ENCODE data around the gene ANKRD16.
A peak's percentile ranks its signal among the peaks of the same experiment; 100 is the strongest.
"Not testable (repeated sequence)": the region's sequence is repeated elsewhere in the genome, so short reads cannot be mapped to it uniquely, and the experiment has no call there.

ANKRD16 gene

DNA sequence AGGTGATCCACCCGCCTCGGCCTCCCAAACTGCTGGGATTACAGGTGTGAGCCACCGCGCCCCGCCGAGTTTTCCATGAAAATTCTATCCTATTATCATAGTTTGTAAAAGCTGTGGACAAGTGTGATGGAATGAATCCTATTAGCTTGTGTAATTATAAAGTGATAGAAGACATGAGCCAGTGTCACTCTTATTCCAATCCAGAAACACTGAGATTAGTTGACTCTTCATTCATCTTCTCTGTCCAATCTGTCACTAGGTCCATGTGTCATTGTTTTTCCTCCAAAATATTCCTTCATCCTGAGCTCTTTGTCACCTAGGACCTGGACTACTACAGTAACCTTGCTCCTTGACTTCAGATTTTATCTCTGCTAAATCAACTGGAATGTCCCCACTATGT is 13.9 kb upstream of the ANKRD16 start:
- DNase-seq: no peak

DNA sequence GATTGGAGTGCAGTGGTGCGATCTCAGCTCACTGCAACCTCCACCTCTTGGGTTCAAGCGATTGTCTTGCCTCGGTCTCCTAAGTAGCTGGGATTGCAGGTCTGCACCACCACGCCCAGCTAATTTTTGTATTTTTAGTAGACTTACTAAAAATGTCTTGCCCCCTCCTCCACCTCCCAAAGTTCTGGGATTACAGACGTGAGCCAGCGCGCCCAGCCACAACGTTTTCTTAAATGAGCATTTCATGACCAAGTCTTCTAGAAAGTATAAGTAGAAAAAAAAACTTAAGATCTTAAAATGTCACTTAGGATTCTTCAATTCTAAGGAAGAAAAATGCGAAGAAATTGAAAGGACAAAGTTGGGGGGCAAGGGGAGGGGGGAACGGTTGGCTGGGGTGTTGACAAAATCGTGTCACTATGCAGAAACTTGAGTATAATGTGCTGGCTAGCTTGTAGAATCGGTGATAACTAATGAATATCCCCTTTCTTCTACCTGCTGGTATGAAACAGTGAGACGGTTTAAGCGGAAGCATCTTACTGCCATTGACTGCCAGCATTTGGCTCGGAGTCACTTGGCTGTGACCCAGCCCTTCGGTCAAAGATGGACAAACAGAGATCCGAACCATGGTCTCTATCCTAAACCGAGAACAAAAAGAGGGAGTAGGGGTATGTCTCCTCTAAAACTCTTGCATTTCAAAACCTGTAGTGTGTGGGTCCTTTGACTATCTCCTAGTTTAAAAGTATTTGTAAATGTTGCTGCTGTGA is 13.0 kb upstream of the ANKRD16 start:
- DNase-seq: no peak

DNA sequence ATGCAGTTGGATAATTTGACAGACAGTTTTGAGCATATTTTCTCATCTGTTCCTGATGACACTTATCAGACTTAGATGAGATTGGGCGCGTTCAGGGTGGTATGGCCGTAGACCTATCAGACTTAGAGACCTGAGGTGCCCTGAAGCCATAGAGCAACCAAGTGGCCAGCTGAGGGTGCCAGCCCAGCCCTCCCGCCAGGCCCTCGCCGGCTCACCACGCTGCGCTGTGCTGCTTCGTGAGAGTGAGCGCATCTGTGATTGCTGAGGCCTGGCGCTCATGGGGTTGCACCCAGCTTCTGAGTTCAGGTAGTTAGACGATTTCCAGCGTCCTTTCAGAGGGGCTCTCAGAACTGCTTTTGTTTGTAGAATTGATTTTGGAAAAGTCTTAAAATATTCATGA is 10.6 kb upstream of the ANKRD16 start:
- no peak for DNase-seq

DNA sequence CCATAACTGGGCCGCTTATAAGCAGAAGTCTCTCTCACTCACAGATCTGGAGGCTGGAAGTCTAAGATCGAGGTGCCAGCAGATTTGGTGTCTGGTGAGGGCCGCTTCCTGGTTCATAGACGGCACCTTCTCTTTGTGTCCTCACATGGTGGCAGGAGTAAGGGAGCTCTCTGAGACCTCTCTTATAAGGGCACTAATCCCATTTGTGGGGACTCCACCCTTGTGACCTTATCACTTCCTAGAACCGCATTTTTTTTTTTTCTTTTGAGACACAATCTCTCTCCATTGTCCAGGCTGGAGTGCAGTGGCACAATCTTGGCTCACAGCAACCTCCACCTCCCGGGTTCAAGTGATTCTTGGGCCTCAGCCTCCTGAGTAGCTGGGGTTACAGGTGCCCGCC is 8.5 kb upstream of the ANKRD16 start:
- DNase-seq: no peak

DNA sequence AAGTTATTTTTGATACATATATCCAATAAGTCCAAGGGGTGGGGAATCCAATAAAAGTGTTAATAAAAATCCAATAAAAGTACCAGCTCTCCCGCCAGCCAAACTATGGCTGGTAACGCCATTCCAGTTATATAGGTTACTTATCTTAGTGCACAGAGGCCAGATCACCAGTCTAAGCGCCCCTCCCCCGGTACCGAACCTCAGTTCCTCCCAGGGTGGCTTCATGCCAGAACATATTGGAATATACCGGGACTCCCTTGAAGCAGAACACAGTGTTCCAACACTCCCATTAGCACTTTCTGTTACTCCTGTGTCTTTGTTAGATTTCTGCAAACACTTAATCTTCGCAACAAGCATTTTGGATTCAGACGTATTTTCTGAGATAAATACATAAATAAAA is 7.8 kb upstream of the ANKRD16 start:
- DNase-seq: no peak

DNA sequence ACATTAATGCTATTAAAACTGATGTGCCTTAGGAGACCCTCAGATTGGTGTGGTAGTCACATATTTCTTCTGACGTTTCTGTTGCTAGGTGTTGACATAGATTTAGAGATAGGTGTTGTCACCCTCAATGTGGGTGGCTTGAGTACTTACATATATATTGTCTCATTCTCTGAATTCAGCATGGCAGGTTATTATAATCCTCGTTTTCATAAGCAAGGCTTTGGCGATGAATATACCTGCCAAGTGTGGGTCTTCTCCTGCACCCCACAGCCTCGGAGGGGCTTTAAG is 7.3 kb upstream of the ANKRD16 start:
- DNase-seq: no peak

DNA sequence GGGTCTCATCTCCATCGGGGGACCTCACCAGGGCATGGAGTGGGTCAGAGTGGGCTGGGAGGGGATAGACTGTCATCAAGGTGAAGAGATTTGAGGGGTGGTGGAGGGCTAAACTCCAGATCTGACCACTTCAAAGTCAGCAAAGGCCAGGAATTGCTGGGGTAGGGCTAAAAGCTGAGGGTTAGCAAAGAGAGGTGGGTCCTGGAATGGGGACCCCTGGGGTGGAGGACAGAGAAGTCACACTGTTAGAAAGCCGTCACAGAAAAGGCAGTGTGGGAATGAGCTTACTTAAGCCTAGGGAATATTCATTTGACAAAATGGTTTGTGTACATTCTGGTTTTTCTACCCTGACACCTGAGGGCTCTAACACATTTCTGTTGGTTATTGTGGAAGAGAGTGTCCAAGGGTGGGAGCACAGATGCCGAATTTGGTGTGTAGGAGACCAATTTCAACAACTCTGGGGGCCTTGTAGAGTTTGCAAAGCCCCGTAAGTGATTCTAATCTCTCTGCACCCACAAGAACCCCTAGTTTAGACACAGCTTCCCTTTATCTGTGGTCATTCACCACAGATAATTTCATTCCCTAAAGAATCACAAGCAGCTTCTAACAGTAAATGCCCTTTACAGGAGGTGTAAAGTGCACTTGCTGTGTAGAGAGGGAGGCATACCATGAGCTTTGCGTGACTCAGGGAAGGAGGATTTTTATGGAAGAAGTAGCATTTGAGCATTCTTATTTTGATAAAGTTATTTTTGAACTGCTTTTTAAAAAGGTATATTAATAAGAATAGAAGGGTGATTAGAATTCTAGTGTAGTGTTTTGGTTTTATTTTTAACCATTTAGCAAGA is 6.7 kb upstream of the ANKRD16 start:
- DNase-seq: no peak

DNA sequence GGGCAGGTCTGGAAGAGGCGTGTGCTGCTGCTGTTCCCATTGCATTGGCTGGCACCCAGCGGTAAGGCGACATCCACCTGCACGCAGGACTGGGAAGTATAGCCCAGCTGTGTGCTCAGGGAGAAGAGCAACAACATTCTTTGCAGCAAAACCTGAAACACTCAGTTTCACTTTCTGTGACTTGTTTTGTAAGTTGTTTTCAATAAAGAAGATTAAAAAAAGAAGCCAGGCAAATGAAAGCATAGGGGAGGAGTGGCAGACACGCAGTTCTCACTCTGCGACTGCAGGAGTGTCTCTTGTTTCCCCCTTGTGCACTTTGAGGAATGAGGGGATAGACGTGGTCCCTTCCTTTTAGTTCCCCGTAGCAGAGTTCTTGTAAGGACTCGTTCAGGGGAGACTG is 6.1 kb upstream of the ANKRD16 start:
- no peak for DNase-seq

DNA sequence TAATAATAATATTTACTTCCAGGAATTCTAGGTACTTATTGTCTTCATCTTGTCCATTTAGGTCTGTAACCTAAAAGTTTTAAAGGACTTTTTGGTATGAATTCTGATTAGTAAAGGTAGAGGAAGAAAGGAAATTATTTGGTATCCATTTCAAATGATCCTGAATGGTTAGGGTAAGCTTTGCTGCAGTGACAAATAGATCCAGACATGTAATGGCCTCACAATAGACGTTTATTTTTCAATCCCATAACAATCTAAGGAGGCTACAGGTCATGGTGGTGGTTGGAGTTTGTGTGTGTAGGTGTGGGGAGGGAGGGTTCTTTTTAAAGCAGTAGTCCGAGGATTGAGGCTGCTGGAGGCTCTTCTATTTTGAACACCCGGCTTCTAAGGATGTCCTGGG is 5.7 kb upstream of the ANKRD16 start:
- no peak for DNase-seq

DNA sequence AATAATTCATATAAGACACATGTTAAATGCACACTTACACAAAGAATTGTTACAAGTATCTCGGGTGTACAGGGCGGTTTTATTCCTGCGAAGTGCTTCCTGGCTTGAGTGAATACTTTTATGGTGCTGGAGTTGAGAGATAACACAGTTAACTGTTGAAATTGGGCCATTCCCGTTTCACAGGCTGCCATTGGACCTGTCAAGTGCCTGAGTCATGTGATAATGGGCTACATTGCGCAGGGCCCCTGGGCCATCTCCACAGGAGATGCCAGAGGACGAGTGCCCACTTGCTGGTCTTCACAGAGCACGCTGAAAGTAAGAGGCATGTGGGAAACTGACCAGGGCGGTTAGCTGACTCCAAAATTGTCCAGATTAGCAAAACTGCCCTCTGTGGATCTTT is 5.2 kb upstream of the ANKRD16 start:
- DNase-seq: no peak

DNA sequence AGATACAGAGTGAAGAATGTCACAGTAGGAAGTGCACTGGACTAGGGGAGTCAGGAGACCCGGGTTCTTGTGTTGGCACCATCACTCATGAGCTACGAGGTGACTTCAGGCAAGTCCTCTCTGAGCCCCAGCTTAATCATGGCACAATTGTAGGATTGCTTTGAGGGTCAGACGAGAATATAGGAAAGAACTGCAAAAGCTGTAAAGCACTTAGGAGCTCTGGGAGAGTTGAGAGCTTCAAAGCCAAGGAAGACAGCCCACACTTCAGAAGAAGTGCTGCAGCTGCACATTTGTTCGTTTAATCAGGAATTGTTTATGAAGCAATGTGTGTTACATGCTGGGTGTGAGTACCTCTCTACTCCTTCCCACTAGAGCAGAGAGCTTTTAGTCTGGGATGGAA is 4.7 kb upstream of the ANKRD16 start:
- DNase-seq: no peak

DNA sequence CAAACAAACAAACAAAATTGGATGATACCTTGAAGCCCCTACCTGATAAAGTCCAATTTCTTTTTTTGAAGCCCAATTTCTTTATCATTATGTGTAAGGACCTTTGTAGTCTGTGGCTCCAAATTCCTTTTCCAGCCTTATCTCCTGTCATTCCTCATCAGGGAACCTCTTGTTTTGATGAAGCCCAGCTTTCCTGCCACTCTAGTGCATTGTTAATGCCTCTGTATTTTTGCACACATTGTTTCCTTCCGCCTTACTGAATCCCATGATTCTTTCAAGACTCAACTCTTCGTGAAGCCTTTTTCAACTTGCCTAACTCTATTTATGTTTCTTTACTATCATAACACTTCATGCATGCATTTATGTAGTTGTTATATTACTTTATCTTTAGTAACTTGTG is 3.6 kb upstream of the ANKRD16 start:
- no peak for DNase-seq

DNA sequence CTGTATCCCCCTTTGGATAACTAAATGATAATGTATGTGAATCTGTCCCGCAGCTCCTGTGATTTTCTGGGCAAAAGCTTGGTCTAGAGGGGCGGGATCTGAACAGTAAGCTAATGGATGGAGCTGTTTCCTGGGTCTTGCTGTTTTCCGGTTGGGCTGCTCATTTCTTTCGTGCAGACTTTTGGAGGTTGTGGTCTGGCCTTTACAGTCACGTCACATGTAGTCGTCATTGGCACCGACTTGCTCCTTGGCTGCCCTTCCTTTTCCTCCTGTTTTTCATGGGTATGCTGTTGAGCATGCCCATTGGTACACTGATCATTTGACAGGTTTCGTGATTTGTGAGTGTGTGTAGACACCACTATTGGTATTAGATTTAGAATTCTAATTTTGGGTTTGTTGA is 2.3 kb upstream of the ANKRD16 start:
- no peak for DNase-seq

DNA sequence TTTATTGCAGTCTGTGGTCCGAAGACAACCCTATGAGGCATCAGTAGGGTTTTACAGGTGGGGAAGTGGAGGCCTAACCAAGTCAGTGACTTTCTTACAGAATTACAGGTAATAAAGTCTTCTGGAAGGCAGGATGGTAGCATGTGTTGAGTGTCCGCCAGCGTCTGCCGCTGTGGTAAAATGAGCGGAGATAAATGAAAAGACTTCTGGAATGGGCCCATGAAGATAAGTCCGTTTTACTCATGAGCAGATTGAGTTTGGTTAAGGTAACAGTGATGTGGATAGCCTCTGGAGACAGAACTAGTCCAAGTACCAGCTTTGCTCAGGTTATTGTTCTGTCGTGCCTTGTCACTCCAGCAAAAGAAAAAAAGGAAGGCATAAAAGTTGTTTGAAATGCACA is 1.3 kb upstream of the ANKRD16 start:
- DNase-seq: no peak

DNA sequence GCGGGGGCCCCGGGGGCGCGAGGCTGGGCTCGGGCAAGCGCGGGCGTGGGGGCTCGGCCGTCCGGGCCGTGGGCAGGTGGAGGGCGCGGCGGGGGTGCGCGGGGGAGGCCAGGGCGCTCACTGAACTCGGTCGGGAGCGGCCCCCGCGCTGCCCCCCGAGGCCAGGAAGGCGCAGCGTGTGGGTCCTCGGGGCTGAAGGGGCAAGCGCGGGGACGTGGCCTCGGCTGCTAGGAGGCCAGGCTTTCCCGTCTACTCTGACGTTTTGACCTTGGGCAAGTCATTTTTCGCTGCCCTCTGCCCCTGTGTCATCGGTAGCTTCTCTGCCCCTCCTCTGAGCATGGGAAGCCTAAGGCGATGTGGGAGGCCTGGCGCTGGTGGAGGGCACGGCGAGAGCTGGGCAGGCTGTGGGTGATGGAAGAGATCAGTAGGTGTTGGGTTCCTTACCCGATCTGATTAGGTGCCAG is 791 bp upstream of the ANKRD16 start:
- no peak for DNase-seq

DNA sequence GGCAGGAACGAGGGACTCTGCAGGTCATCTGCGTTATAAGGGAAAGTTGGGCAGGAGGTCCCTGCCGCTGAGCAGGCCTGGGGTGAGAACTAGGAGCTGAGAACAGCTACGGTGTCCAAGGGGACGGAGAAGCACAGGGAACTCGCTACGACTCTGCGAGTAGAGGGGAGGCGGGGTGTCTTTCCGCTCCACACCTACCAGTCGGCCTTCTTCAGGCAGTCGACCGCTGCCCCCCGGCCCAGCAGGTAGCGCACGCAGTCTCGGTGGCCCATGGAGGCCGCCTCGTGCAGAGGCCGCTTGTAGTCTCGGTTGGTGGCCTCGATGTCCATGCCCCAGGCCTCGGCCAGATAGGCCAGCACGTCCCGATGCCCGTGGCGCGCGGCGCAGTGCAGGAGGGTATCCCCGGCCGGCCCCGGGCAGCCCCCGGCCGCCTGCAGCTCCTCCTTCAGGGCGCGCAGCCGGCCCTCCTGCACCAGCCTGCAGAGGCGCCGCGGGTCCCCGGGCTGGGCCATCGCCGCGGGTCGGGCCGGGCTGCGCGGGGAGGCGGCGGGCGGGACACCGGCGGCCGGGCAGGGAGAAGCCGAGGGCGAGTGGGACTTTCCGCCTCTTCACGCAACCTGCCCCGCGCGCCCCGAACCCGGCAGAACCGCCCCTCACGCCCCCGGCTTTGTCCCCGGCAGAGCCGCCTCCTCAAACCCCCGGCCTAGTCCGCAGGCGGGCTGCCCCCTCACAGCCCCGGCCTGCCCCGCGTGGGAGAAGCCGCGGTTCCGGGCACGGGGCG is 660 bp downstream of the ANKRD16 start:
- peak; percentile 14 for DNase-seq

DNA sequence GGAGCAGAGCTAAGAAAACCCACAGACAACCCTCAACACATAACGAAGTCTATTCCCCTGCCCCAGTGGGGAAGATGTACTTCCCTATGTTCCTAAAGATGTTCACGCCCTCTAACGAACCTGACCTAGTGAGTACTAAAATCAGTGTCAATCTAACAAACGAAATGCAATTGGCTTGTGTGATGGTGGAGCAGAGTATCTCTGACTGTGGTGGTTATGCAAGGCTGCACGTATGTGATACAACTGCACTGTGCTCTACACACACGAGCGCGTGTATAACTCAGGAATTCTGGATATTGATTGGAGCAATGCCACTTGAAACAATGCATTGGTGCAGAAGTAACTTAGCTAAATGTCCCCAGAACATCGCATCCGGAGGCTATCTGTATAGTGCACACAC is 1.3 kb downstream of the ANKRD16 start:
- peak; percentile 21 for DNase-seq

DNA sequence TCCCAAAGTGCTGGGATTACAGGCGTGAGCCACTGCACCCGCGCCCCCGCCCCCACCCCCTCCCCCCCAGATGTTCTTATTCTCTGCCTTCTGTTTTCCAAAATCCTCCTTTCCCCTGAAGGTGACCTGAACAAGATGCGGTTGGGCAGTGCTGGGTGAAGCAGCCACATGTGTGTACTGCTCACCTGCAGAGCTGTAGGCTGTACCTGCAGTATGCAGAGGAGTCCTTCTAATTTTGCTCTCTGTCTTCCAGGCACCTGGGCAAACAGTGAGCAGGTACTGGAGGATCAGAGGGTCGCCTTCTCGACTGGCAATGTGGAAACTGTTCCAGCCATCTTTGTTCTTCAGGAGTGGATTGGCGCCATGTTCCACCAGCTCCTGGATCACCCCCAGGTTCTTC is 2.1 kb downstream of the ANKRD16 start:
- DNase-seq: no peak

DNA sequence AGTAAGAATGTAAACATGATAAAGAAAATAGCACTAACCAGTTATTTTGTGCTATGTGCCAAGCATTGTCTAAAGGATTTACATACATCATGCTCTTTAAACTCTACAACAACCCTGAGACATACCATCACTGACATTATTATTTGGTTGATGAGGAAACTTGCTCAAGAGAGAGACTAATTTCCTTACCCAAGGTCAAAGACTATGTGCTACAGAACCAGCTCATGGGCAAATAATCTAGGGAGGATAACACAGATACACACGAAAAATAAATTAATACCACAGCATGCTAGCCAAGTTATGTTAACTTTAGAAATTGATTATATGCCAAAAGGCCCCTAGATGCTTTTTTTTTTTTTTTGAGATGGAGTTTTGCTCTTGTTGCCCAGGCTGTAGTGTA is 2.7 kb downstream of the ANKRD16 start:
- DNase-seq: no peak

DNA sequence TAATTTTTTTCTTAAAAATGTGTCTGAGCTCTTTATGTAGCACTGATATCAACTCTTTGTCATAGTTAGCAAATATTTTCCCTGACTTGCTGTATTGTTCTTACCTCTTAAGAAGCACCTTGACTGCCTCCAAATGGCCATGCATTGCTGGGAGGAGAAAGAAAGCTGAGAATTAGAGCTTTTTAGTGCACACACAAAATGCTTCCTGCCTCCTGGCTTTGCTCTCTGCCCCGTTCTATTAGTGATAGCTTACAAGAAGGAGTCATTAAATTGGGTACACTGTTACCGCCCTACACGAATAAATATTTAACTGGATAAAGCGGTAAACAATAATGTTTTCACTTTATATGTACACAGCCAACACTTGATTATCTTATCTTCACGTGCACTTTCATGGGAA is 4.1 kb downstream of the ANKRD16 start:
- no peak for DNase-seq

DNA sequence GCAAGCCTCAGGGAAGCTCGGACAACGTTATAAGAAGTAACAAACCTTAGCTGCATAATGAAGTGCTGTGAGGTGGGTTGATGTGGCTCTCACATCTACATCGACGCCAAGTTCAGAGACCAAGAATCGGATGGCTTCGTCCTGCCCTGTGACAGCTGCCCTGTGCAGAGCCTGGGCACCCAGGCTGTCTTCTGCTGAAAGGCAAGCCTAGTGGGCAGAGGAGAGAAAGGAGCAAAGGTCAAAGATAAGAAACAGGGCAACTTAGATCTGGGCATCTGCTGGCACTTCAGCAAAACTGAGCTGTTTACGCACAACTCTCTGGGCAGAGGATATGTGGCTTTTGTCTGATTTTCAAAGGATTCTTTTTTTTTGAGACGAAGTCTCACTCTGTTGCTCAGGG is 6.7 kb downstream of the ANKRD16 start:
- DNase-seq: no peak

DNA sequence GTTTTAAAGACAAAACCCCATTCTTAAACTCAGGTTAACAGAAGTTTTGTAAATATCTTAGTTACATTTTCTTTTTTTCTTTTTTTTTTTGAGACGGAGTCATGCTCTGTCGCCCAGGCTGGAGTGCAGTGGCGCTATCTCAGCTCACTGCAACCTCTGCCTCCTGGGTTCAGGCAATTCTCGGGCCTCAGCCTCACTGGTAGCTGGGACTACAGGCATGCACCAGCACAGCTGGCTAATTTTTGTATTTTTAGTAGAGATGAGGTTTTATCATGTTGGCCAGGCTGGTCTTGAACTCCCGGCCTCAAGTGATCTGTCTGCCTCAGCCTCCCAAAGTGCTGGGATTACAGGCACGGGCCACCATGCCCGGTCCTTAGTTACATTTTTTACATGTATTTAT is 12.7 kb downstream of the ANKRD16 start:
- not testable (repeated sequence) for DNase-seq

DNA sequence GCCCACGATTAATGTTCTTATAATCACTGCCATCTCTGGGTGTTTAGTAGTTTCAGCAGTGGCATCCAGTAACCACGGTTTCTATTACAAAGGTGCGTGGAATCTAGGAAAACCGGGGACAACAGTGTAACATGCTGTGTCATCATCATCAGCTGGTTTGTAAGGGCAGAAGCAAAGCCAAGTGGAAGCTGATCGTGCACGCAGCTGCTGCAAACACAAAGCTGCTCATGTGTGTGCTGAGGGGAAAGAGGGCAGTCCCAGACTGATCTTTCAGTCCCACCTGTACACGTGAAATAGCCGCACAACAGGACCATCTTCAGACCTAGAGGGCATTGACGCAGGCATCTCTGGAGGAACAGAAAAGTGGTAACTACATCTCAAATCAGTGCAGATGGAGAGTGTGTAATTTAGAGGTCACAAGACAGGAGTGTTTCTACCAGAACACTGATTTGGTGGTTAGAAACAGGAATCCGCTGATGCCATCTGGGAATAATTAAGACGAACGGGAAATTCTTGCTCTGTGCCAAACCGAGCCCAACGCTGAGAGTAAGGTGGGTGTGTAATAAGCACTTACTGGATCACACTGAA is 13.4 kb downstream of the ANKRD16 start:
- DNase-seq: peak; percentile 95
